GM18867 (cell line): Measurements from ENCODE around the gene OSBPL1A.
"Not testable (repeated sequence)": the region's sequence is repeated elsewhere in the genome, so short reads cannot be mapped to it uniquely, and the experiment has no call there.

Experiments used
- ATAC-seq: cut with Tn5 transposase; IDR thresholded peaks from one replicate; pipeline ENCODE4 v1.9.1; 2021; ENCODE audit warnings: mild to moderate bottlenecking, moderate library complexity; ENCODE audit not compliant: unreplicated experiment

The OSBPL1A gene

GRCh38 chr18:24189664-24190346, 207.8 kb downstream of the OSBPL1A start:
- no peak for ATAC-seq

DNA sequence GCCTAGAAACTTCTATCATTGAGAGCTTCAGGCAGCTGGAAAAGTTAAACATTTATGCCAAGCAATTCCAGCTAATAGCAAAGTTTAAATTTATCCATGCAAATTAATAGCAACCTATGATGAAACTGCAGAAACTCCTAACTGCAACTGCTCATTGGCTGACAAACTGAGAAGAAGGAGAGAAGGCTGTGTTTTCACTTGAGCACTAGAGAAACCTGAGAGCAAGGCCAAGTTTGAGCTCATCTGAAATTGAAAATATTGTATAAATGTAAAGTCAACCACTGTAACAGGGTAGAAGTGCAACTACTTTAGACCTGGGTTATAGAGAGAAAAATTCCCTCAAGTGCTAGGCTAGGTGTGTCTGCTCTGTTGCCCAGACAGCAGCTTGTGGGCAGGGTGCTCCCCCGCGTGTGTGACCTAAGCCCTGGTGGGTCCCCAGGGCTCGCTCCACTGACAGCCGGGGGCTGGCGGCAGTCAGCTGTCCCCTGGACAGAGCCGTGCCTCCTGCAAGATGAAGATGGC, 208.6 kb downstream of the OSBPL1A start:
- ATAC-seq = peak; percentile 79

DNA sequence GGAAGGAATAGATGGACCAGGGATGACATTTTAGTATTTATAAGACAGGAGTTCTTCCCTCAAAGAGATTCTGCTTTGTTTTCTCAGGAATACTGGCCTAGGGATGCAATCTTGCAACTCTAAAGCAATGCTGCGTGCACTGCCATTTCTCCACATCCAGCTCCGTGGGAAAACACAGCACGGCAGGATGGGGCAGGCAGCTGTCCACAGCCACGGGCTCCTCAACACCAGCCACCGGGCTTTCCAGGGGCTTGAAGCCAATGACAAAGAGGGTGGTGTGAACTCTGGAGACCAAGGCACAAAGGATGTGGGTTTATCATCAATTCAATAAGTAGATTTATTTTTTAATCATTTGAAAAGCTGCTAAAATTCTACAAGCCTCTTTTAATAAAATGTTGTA, 209.5 kb downstream of the OSBPL1A start:
- ATAC-seq = no peak

- no peak for ATAC-seq
Observed at GRCh38 chr18:24187689-24188088, 209.9 kb downstream of the OSBPL1A start.

DNA sequence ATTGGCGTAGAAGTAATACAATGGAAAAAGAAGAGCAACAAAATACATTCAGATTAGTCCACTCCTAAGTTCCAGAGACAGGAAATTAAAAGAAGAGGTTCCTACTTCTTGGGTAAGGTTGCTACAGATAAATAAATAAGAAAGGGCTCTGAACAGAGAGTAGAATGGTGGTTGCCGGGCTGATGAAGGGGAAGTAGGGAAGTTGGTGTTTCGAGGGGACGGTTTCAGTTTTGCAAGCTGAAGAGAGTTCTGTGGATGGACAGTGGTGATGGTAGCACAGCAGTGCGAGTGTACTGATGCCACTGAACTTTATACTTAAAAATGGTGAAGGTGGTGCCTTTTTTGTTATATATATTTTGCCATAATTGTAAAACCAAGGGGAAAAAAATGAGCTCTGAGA, 210.6 kb downstream of the OSBPL1A start:
- ATAC-seq = peak; percentile 72

GRCh38 chr18:24185805-24186204, 211.8 kb downstream of the OSBPL1A start:
- ATAC-seq = no peak

- ATAC-seq = no peak
Observed at GRCh38 chr18:24181806-24182205, 215.8 kb downstream of the OSBPL1A start.

DNA sequence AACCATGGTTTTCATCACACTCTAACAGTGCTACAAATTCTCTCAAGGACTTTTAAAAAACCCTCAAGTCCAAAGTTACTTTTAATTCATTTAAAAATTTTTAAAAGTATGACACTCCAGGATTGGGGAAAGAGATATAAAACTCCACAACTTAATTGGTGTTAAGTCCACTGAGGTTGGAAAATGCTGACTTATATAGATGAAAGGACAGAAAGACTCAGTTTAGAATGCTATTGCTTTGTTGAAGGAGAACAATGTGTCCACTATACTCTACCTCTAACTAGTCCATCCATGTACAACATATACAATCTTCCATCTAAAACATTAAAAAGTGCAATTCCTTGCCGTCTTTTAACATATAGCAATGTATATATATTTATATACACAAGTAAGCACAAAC, 217.6 kb downstream of the OSBPL1A start:
- ATAC-seq = no peak

GRCh38 chr18:24177499-24178133, 220.0 kb downstream of the OSBPL1A start:
- no peak for ATAC-seq

DNA sequence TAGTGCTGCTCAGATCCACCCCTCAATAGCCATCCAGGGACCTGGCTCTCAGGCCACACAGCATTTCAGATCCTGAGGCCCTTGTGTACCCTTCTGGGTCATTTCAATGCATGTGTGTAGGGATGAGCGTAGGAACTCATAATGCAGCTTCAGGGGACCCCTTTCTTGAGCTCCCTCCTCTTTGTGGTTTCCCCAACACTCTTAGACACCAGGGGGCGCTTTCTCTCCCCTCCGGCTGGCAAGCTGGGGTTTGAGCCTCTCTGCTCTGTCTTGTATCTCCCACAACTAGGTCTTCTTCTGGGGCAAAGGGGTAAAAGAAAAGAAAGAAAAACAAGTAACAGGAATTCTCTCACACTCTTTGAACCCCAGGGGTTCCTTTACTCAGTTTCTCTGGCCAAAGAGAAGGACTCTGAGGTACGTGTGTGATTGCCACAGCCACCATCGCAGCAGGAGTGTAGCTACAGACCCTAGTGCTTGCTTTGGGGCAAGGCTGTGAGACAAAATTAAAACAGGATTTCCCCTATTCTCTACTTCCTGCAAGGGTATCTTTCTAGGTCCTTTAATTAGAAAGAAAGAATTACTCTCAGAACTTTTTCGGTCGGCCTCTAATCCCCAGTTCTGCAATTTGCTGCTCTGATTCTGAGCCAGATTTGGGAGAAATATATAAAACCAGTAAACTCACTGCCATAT, 220.8 kb downstream of the OSBPL1A start:
- peak; percentile 92 for ATAC-seq

- no peak for ATAC-seq
Observed at GRCh38 chr18:24173997-24174396, 223.6 kb downstream of the OSBPL1A start.

DNA sequence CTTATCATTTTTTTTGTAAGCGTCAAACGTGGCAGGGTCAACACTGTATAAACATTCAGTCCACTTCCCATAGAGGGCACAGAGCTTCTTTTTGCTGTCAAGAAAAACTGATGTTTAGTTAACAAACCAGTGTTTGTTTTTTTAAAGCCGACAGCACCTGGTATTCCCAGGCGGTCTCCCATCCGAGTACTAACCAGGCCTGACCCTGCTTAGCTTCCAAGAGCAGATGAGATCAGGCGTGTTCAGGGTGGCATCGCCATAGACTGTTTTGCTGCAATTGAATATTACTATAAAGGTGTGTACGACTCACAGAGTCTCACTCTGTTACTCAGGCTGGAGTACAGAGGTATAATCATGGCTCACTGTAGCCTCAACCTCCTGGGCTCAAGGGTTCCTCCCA, 227.3 kb downstream of the OSBPL1A start:
- ATAC-seq = no peak

DNA sequence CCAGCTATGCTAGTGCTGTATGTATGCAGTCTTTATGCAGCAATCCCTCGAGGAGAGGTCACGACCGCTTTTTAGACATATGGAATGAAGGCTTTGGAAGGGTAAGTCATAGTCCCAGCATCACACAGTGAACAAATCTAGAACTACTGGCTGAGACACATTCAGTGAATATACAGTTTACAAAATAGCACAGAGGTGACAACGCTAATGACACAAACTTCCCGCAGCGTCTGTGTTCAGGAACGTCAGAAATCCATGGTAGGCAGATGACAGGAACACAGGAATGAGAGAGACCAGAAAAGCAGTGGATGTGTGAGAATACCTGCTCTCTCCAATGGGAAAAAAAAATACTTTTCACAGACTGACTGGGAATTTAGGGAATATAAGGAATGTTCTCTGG, 229.1 kb downstream of the OSBPL1A start:
- no peak for ATAC-seq

GRCh38 chr18:24161304-24161703, 236.3 kb downstream of the OSBPL1A start:
- no peak for ATAC-seq

- ATAC-seq = no peak
Observed at GRCh38 chr18:24160086-24160485, 237.5 kb downstream of the OSBPL1A start.

DNA sequence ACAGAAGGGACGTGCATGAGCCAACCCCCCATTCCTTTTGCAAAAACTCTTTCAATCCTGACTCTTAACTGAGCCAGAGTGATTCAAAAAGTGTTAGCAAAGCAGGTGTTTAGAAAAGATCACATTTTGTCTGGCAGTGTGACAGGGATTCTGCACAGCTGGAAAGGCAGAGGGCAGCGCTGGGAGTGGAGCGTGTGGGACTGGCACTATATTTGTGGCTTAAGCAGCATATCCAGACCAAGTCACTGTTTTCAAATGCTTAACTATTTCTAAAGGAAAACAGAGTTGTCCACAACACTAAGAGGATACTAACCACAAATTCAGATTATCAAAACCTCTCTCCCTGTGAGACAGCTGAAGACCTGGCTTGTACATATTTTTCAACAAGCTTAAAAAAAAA, 239.8 kb downstream of the OSBPL1A start:
- no peak for ATAC-seq

DNA sequence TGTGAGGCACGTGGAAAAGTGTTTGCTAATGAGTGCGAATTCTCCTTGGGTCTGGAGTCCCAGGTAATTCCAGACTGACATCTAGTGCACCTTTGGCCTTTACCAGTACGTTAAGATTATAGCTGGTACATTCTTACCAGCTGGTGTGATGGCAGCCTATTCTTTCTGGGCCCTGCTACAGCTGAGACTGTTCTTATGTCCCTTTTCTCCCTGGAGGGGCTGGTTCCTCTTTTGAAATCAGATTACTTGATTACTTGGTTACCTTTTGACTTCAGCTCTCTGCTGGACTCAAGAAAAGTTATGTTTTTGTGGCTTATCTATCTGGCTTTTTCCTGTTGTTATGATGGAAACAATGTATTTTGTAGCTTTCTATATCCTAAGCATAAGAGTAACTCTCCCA, 244.2 kb downstream of the OSBPL1A start:
- ATAC-seq = no peak

DNA sequence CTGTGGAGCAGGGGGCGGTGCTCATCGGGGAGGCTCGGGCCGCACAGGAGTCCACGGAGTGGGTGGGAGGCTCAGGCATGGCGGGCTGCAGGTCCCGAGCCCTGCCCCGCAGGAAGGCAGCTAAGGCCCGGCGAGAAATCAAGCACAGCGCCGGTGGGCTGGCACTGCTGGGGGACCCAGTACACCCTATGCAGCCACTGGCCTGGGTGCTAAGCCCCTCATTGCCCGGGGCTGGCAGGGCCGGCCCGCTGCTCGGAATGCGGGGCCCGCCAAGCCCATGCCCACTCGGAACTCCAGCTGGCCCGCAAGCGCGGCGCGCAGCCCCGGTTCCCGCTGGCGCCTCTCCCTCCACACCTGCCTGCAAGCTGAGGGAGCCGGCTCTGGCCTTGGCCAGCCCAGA, 248.0 kb downstream of the OSBPL1A start:
- ATAC-seq = not testable (repeated sequence)

- no peak for ATAC-seq
Observed at GRCh38 chr18:24142376-24142775, 255.2 kb downstream of the OSBPL1A start.

GRCh38 chr18:24140697-24141096, 256.9 kb downstream of the OSBPL1A start:
- no peak for ATAC-seq

DNA sequence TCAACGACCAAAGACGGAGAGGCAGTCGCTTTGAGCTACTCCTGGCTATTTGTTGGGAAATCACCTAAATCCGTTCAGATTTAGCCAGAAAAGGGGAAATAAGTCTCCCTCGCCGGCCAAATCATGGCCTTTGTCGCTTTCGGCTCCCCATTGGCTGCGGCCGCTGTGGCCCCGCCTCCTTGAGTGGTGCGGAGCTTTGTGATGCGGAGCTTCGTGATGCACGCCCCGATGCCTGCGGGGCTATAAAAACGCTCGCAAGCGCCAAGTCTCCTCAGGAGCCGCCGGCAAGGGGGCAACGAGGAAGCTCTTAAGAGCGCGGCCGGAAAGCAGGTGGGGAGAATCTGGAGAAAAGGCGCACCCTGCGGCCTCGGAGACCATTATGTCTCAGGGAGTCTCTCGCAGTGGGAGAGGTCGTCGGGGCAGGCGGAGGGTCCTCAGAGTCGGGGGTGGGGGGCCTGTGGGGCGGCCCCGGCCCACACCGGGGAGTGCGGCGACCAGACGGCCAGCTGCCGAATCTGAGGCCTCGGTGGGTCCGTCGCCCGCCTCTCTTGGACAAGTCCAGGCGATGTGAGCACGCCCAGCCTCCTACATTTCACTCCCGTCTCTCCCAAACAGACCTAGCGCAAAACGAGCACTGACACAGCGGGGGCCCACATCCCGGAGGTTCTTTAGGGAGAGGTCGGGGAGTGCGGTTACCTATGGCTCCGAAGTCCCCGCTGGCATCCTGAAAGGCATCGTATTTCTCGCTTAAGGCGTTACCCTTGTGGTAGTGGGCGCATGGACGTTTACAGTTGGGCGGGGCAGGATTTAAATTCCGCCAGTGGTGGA, 258.6 kb downstream of the OSBPL1A start, which contains the start of gene CABYR:
CABYR (plus strand) TSS at position 274 of the 828 bp plus-strand sequence. CDS start 4,053 bp downstream, outside the sequence.
- ATAC-seq = peak; percentile 64
